Suprapubic skin (tissue), 4 donors: ENCODE results near the gene TRPV6.

Source experiments
- CTCF ChIP-seq, 2 donors: fragments of 200-600 bp in 1 of 2; fragments of 450-650 bp in 1 of 2; sonication (generic) in 1 of 2; IDR thresholded peaks; one replicate each; pipeline ENCODE4 v1.5.1; 2016 to 2019; ENCODE audit warnings: antibody characterized with exemption in 2 of 2, mild to moderate bottlenecking in 1 of 2, moderate library complexity in 1 of 2
- POLR2A ChIP-seq, 2 donors: fragments of 450-650 bp; IDR thresholded peaks; one replicate each; pipeline ENCODE4 v1.6.1; 2017; ENCODE audit warnings: antibody characterized with exemption in 2 of 2, mild to moderate bottlenecking in 2 of 2, moderate library complexity in 2 of 2
- POLR2AphosphoS5 ChIP-seq, 3 donors: sonication (generic); formaldehyde crosslinking; IDR thresholded peaks; one replicate each; pipeline ENCODE4 v1.6.1; 2017; ENCODE audit warnings: antibody characterized with exemption in 3 of 3

DNA sequence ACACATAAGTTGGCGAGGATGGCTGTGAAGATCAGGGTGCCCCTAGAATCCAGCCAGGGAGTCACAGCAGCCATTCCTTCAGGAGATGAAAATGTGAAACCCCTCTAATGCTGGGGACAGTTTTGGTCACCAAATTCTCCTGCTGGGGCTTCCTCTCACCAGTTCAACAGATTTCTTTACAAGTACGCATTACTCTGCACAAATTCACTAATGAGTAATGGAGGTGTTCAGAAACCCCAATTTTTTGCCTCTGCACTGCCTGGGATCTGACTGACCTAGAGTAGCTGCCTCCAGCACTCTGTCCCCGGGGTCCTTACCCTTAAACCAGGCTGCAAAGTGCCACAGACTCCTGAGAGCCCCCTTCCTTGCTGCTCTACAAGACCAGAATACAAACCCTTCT, 31.9 kb upstream of the TRPV6 start:
- TF ChIP-seq CTCF (IDR thresholded peaks at IDR 0.05) (no peak), POLR2A (IDR thresholded peaks at IDR 0.05) (no peak), POLR2AphosphoS5 (IDR thresholded peaks at IDR 0.05) (no peak)
